GM06990 (cell line): Measurements from ENCODE around the gene HCN4.

Experiments used
- DNase-seq: peaks from one replicate; pipeline ENCODE4 v3.0.0-alpha.2; 2011; ENCODE audit not compliant: insufficient read length; ENCODE audit errors: extremely low read depth
- H3K27me3 ChIP-seq: replicated peaks from 2 replicates; pipeline ENCODE4 v1.6.0; 2011; ENCODE audit warnings: low read length; ENCODE audit not compliant: control insufficient read depth, insufficient read depth
- H3K36me3 ChIP-seq: 2 replicates; pipeline ENCODE4 v1.5.1; 2011; ENCODE audit warnings: low read length; ENCODE audit not compliant: control insufficient read depth, insufficient read depth
- H3K4me3 ChIP-seq: replicated peaks from 2 replicates; pipeline ENCODE4 v1.5.1; 2011; ENCODE audit warnings: low read depth, mild to moderate bottlenecking, control low read depth, low read length
- TF ChIP-seq, protein P1 (sequence below): IDR thresholded peaks from 2 replicates; pipeline ENCODE4 v1.5.1; 2011; ENCODE audit warnings: low read length, control low read depth, mild to moderate bottlenecking, inconsistent platforms; ENCODE audit not compliant: insufficient read depth, poor library complexity, severe bottlenecking

Gene HCN4

DNA sequence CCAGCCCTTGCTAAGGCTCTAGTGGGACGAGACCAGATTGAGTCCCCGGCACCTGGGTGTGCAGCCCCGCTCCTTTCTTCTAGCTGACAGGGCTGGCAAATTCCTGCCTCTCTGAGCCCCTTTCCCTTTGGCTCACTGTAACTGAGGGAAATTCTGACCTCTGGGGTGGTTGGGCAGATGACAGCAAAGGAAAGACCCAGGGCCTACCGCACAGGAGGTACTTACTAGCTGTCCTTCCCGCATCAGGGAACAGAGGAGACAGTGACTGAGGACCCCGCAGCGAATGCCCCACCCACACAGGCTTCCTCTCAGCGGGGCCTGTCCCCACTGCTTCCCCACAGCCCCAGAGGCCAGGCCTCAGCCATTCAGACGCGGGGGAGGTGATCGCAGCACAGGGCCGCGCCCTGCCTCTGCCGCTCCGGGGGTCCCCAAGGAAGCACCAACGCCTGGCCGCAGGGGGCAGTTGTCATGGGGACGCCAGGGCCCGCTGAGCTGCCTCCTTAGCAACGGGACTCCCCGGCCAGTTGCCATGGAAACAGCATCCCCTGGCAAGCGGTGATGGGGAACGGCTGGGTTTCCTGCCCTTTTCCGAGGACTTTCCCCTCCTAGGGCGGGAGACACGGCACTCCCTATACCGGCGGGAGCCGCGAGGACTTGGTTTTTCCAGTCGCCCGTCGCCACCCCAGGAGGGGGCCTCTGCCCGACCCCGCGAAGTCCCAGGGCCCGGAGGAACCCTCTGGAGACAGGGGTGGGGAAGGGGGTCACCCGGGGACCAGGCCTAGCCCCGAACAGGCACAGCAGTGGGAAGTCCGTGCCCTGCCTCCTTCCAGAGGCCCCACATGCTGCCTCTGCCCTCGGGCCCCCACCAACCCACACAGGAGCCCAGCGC lies 50.1 kb downstream of the HCN4 start:
- Histone ChIP-seq H3K4me3 (no peak overlapping the region), H3K27me3 (peaks cover 2% of the 10 kb centered on the region; the same call in 1 of the 2 replicates), H3K36me3 (no peaks in the 10 kb centered on the region)
- peak; percentile 66 for DNase-seq
- TF ChIP-seq, protein P1, sequence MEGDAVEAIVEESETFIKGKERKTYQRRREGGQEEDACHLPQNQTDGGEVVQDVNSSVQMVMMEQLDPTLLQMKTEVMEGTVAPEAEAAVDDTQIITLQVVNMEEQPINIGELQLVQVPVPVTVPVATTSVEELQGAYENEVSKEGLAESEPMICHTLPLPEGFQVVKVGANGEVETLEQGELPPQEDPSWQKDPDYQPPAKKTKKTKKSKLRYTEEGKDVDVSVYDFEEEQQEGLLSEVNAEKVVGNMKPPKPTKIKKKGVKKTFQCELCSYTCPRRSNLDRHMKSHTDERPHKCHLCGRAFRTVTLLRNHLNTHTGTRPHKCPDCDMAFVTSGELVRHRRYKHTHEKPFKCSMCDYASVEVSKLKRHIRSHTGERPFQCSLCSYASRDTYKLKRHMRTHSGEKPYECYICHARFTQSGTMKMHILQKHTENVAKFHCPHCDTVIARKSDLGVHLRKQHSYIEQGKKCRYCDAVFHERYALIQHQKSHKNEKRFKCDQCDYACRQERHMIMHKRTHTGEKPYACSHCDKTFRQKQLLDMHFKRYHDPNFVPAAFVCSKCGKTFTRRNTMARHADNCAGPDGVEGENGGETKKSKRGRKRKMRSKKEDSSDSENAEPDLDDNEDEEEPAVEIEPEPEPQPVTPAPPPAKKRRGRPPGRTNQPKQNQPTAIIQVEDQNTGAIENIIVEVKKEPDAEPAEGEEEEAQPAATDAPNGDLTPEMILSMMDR = no peak

DNA sequence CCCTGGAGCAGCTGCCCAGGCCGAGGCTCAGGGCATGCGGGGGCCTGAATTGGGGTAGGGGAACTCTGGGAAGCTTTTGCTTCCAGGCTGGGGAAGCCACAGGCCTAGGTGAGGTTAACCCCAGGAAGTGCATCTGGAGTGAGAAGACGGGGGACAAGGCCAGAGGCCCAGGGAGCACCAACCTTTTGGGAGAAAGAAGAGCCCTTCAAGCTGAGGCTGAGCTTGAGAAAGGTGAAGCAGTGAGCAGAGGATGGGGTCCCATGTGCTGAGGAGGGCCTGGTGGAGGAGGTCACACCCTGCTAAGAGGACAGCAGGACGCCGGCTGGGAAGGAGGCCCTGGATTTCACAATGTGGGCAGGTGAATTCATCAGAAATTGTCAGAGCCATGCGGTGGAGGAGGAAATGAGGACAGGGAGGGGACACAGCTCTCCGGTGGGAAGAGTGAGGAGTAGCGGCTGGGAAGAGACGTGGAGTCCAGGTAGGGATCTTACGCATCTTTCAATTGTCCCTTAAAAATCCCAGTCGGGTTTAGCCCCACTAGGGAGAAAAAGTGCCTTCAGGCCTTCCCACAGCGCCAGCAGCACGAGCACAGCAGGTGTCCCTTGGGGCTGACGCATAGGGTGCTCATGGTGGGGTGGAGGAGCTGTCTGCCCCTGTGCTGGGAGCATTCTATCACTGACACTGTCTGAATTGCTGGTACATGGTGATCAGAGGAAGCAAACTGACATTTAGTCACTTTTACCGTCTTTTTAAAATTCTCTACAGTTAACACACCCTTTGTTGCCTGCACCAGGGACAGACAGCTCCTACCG lies 50.9 kb downstream of the HCN4 start:
- no peak for DNase-seq
- Histone ChIP-seq H3K36me3 (no peaks in the 10 kb centered on the region), H3K4me3 (no peak overlapping the region), H3K27me3 (peaks cover 2% of the 10 kb centered on the region; the same call in 1 of the 2 replicates)
- TF ChIP-seq, protein P1 = no peak

DNA sequence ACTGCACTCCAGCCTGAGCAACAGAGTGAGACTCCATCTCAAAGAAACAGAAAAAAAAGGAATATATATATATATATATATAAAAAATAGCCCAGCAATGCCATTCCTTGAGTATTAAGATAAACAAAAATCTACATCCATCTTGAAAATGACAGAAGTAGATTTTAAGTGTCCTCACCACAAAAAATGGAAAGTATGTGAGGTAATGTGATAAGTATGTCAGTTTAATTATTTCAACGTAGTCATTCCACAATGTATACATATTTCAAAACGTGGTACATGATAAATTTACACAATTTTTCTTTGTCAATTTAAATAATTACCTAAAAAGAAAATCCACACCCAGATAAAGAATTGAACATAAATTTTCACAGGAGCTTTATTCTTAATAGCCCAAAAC lies 54.9 kb downstream of the HCN4 start:
- H3K36me3 ChIP-seq = no peaks in the 10 kb centered on the region
- no peak for DNase-seq
- peaks cover 2% of the 10 kb centered on the region; the same call in 1 of the 2 replicates for H3K27me3 ChIP-seq
- H3K4me3 ChIP-seq = no peak overlapping the region
- TF ChIP-seq, protein P1 = no peak

DNA sequence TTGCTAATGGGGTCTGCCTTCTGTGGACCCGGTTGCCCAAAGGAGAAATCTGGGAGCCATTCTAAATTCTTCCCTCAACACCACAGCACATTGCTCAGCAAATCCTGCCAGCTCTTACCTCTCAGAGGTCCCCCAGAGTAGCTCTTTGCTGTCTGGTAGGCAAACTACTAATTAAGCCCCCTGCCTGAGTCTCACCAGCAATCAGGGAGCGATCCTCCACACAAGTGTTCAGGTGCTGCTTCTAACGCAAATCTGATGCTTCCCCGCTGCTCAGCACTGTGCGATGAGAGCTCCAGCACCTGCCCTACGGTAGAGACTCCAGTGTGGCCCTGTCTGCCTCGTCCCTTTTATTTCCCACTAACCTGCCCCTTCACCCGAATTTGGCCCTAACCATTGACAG lies 60.5 kb downstream of the HCN4 start:
- H3K27me3 ChIP-seq = no peaks in the 10 kb centered on the region
- no peak for DNase-seq
- no peaks in the 10 kb centered on the region for H3K36me3 ChIP-seq
- no peak overlapping the region for H3K4me3 ChIP-seq
- TF ChIP-seq, protein P1 = no peak

GRCh38 chr15:73305331-73306211 lies 63.2 kb downstream of the HCN4 start:
- H3K4me3 ChIP-seq = no peak overlapping the region
- no peak for DNase-seq
- no peaks in the 10 kb centered on the region for H3K27me3 ChIP-seq
- H3K36me3 ChIP-seq = no peaks in the 10 kb centered on the region
- TF ChIP-seq, protein P1 = peak; percentile 70
